ENCODE data around the gene TAF6. TPM values are rescaled to one million over a fixed set of nuclear protein-coding genes. Genes with fewer than 3 reads are reported as not detected.

Gene TAF6
- total RNA-seq, 1 experiment from 2014 or later: 34.4 TPM

DNA sequence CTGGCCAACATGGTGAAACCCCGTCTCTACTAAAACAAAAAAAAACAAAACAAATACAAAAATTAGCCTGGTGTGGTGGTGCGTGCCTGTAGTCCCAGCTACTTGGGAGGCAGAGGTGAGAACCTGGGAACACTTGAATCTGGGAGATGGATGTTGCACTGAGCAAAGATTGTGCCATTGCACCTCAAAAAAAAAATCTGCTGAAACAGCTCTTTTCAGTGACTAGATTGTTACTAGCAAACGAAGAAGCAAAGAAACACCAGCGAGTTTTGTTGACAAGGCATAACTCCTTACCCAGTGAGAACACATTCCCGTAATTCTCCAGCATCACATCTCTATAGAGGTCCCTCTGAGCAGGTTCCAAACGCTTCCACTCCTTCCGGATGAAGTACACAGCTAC lies 44.3 kb downstream of the TAF6 start:
- DNase-seq (ENCODE audit: low read depth): no peak

DNA sequence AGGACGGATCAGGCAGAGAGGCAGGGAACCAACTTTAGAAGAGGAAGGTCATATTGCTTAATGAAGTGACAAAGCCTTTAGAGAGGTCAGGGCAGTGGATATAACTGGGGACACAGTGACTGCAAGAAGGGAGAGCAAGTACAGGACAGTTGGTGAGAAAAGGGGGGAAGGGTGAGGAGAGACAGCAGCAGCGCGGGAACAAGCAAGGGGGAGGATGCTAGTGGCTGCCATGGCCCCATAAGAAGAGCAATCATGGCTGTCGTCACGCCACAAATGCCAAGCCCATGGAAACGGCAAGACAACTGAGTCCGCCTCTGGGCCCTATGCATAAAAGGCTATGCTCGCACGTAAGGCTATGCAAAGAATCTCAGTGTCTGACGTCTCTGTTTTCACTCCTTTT lies 46.7 kb downstream of the TAF6 start:
- no peak for DNase-seq (ENCODE audit: low read depth)

DNA sequence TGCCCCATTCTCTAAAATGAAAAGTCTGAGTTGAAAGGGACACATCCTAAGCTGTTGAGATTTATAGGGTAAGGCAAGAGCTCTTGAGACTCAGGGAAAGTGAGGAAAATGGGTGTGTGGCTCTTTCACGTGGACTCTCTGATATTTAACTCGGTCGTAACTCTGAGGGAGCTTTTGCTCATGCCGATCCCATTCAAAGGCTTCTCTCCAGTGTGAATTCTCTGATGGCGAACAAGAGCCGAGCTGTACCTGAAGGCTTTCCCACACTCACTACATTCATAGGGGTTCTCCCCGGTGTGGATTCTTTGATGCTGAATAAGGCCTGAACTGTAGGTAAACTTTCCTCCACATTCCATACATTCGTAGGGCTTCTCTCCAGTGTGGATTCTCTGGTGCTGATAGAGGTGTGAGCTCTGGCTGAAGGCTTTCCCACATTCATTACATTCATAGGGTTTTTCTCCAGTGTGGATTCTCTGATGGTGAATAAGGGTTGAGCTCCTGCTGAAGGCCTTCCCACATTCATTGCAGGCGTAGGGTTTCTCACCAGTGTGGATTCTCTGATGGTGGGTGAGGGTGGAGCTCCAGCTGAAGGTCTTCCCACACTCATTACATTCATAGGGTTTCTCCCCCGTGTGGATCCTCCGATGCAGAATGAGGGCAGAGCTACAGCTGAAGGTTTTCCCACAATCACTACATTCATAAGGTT lies 48.0 kb downstream of the TAF6 start:
- DNase-seq (ENCODE audit: low read depth): no peak

DNA sequence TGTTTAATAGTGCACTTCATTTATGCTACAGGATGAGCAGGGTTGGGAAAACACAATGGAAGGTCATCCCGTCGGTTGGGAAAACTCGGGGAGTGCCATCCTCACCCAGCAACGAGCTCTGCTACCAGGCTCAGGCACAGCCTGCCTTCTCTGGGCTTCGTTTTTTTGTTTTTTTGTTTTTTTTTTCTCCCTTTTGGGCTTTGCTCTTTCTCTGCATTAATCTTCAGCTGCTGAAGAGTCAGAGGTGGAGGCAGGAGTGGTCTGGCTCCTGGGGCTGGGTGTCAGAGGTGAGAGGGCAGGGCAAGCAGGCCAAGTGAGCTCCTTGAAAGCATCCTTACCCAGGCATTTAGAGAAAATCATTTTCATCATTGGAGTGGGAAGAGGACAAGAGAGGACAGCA lies 49.2 kb downstream of the TAF6 start:
- no peak for DNase-seq (ENCODE audit: low read depth)

DNA sequence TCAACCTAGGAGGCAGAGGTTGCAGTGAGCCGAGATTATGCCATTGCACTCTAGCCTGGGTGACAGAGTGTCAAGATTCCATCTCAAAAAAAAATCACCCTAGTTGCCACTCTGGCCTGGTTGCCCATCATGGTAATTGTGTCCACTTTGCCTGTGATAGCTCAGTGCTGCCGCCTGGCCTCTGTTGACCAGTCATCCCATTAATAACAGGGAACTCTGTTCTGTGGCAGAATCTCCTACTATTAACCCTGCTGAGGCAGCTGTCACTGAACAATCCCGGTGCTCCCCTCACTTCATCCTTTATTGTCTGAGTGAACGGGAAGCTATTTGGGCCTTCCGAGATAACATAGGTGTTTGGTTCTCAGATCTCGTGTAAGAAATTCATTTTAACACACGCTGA lies 52.2 kb downstream of the TAF6 start:
- no peak for DNase-seq (ENCODE audit: low read depth)

DNA sequence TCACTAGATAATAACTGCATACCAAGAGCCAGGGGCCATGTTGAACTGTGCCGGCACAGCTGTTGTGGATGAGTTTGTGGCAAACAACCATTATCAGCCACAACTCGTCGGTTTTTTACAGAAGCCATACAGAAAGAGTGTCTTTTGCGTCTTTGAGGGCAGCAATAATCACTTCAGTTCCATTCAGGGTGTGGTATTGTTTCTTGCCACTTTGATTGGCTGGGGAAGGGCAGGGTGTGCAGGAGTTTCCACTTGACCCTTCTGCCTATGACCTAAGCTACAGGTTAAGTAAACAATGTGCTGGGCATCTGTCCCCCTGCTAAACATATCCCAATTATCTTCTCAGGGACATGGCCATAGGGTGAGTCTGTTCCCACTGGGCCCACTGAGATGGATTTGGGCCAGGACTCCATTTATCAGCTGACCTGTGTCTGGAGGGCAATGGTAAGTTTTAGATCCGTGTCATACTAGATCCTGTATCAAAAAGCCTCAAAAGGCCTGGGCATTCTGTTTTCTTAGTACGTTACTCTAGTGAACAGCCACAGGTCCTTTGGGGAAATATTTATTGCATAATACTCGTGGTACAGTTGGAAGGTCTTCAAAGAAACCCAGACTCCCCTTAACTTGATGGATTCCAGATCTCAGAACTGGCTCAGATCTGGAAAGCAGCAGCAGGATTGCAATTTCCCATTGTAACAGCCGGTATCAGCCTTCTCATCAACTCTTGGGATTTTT lies 53.5 kb downstream of the TAF6 start:
- no peak for DNase-seq (ENCODE audit: low read depth)

DNA sequence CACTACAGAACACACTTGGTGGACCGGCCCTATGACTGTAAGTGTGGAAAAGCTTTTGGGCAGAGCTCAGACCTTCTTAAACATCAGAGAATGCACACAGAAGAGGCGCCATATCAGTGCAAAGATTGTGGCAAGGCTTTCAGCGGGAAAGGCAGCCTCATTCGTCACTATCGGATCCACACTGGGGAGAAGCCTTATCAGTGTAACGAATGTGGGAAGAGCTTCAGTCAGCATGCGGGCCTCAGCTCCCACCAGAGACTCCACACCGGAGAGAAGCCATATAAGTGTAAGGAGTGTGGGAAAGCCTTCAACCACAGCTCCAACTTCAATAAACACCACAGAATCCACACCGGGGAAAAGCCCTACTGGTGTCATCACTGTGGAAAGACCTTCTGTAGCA lies 55.0 kb downstream of the TAF6 start:
- DNase-seq (ENCODE audit: low read depth): no peak

DNA sequence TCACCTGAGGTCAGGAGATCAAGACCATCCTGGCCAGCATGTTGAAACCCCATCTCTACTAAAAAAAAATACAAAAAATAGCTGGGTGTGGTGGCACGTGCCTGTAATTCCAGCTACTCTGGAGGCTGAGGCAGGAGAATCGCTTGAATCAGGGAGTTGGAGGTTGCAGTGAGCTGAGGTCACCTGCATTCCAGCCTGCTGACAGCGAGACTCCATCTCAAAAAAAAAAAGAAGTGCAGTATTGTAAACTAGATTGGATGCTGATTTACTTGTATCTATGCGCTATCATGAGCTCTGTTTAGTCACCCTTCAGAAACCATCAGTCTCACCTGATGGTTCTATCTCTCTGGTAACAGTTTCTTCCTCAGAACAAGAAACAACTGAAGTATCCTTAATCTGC lies 55.8 kb downstream of the TAF6 start:
- no peak for DNase-seq (ENCODE audit: low read depth)

DNA sequence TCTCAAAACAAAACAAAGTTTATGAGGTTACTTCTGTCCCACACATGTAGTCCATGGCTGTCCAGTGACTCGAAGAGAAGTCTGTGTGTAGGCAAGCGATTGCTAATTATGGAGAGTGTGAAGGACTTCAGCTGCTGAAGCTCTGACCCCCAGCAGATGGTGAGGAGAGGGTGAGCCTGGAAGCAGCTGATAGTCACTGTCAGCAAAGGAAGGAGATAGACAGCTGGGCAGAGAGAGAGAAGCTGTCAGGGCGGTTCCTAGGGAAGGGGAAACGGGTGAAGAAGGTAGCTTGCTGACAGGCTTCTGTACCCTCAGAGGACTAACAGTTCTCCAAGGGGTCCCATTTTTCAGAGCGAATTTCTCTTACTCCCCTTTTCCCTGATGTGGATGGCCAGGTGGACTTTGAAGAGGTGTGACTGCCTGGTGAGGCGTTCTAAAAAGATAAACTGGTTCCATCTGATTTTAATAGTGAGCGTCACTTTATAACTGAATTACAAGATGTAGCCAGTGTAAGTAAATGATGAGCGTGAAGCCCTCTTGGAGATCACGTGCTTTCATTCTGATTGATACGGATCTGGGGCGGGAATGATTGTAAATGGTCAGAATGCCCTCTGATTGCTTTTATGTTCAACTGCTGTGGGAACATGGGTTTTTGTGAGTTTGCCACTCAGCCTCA lies 57.5 kb downstream of the TAF6 start:
- DNase-seq (ENCODE audit: low read depth): no peak

DNA sequence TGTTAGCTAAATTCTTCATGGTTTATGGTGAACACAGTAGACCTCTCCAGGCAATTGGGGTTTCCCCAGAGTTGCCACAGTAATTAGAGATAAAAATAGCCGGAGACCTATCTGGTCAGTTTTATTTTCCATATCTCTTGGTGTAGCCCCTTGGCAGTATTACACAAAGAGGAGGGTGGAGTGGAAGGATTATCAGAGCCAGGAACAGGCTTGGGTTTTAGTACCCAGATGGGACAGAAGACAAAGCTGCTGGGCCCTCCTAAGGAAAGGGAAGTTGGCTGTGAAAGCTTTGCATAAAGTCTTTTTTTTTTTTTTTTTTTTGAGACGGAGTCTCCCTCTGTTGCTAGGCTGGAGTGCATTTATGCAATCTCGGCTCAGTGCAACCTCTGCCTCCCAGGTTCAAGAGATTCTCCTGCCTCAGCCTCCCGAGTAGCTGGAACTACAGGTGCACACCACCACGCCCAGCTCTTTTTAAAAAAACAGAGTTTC lies 59.9 kb downstream of the TAF6 start:
- DNase-seq (ENCODE audit: low read depth): no peak

Small RNA genes lying within 50 kb of the gene (small RNA-seq; reads per million reads assigned to genes)
- gene MIR106B (10.0 reads per million, percentile 91 among the genes with 10 or more reads in this experiment), gene MIR25 (164 reads per million, percentile 96 among the genes with 10 or more reads in this experiment), gene MIR93 (36.0 reads per million, percentile 94 among the genes with 10 or more reads in this experiment)

Other genes starting within 250 kb of the TAF6 start
- gene OR2AE1, start 242.3 kb downstream of the TAF6 start, total RNA-seq (2014; rRNA removed; shearing (Covaris generic)): not detected in 2 replicates
- gene TRIM4, start 199.8 kb downstream of the TAF6 start, total RNA-seq (2014; rRNA removed; shearing (Covaris generic)): 12.5 and 13.0 TPM in 2 replicates
- gene GJC3, start 189.7 kb downstream of the TAF6 start, total RNA-seq (2014; rRNA removed; shearing (Covaris generic)): 0.07 and 0.11 TPM in 2 replicates
- not detected in 2 replicates for gene AZGP1, start 143.3 kb downstream of the TAF6 start, total RNA-seq (2014; rRNA removed; shearing (Covaris generic))
- gene ZKSCAN1, start 103.8 kb downstream of the TAF6 start, total RNA-seq (2014; rRNA removed; shearing (Covaris generic)): 13.4 and 15.5 TPM in 2 replicates
- gene ZSCAN21, start 69.6 kb downstream of the TAF6 start, total RNA-seq (2014; rRNA removed; shearing (Covaris generic)): 7.9 and 8.1 TPM in 2 replicates
- gene ZNF3, start 37.6 kb downstream of the TAF6 start, total RNA-seq (2014; rRNA removed; shearing (Covaris generic)): 21.3 and 24.2 TPM in 2 replicates
- 93.6 and 155 TPM in 2 replicates for gene COPS6, start 30.4 kb downstream of the TAF6 start, total RNA-seq (2014; rRNA removed; shearing (Covaris generic))
- 350 and 387 TPM in 2 replicates for gene MCM7, start 18.0 kb downstream of the TAF6 start, total RNA-seq (2014; rRNA removed; shearing (Covaris generic))
- 13.7 and 14.4 TPM in 2 replicates for gene AP4M1, start 17.7 kb downstream of the TAF6 start, total RNA-seq (2014; rRNA removed; shearing (Covaris generic))
- gene CNPY4, start 276 bp upstream of the TAF6 start, total RNA-seq (2014; rRNA removed; shearing (Covaris generic)): 11.8 and 12.0 TPM in 2 replicates
- 1.6 and 2.6 TPM in 2 replicates for gene MBLAC1, start 7.6 kb upstream of the TAF6 start, total RNA-seq (2014; rRNA removed; shearing (Covaris generic))
- gene LAMTOR4, start 29.6 kb upstream of the TAF6 start, total RNA-seq (2014; rRNA removed; shearing (Covaris generic)): 88.0 and 156 TPM in 2 replicates
- gene TRAPPC14, start 39.4 kb upstream of the TAF6 start, total RNA-seq (2014; rRNA removed; shearing (Covaris generic)): 14.1 and 17.4 TPM in 2 replicates
- 0.34 and 0.37 TPM in 2 replicates for gene GAL3ST4, start 49.3 kb upstream of the TAF6 start, total RNA-seq (2014; rRNA removed; shearing (Covaris generic))
- gene GPC2, start 58.0 kb upstream of the TAF6 start, total RNA-seq (2014; rRNA removed; shearing (Covaris generic)): 0.51 TPM in 1 of 2 replicates, not detected in the other
- 0.10 and 0.23 TPM in 2 replicates for gene STAG3, start 58.6 kb upstream of the TAF6 start, total RNA-seq (2014; rRNA removed; shearing (Covaris generic))
- gene PVRIG, start 100.6 kb upstream of the TAF6 start, total RNA-seq (2014; rRNA removed; shearing (Covaris generic)): not detected in 2 replicates
- not detected in 2 replicates for gene SPDYE3, start 188.3 kb upstream of the TAF6 start, total RNA-seq (2014; rRNA removed; shearing (Covaris generic))
- 21.5 and 23.4 TPM in 2 replicates for gene PILRB, start 238.8 kb upstream of the TAF6 start, total RNA-seq (2014; rRNA removed; shearing (Covaris generic))

All from HT1080 (cell line).